Thoracic aorta (tissue), 2 donors: ENCODE results near the gene ERGIC1. TPM values are rescaled to one million over a fixed set of nuclear protein-coding genes. Genes with fewer than 3 reads are reported as not detected.

Experiments used
- ATAC-seq: fragments of 150-250 bp; one replicate; pipeline ENCODE4 v1.8.0; 2017; ENCODE audit warnings: low read depth; ENCODE audit not compliant: insufficient number of reproducible peaks, low FRiP score
- DNase-seq: peaks from one replicate; pipeline ENCODE4 v3.0.0-alpha.2; 2020; ENCODE audit warnings: low spot score
- H3K27ac ChIP-seq, 2 donors: fragments of 200-600 bp; sonication (generic); 1 replicate in 1 of 2; 2 replicates in 1 of 2; pipeline ENCODE4 v1.5.1; 2016; ENCODE audit warnings: mild to moderate bottlenecking in 2 of 2, moderate library complexity in 2 of 2
- H3K27me3 ChIP-seq: fragments of 200-600 bp; sonication (generic); replicated peaks from 2 replicates; pipeline ENCODE4 v1.6.0; 2016; ENCODE audit warnings: mild to moderate bottlenecking; ENCODE audit not compliant: insufficient read depth
- H3K36me3 ChIP-seq: fragments of 200-600 bp; sonication (generic); one replicate; pipeline ENCODE4 v1.5.1; 2016
- H3K4me1 ChIP-seq, 2 donors: fragments of 200-600 bp; sonication (generic); 1 replicate in 1 of 2; 2 replicates in 1 of 2; pipeline versions ENCODE4 v1.5.1 to v1.6.0; 2016; ENCODE audit warnings: low read depth in 2 of 2, mild to moderate bottlenecking in 1 of 2; ENCODE audit not compliant: control insufficient read depth in 1 of 2
- H3K4me3 ChIP-seq: fragments of 200-600 bp; sonication (generic); 2 replicates; pipeline ENCODE4 v1.5.1; 2016; ENCODE audit warnings: mild to moderate bottlenecking
- H3K9me3 ChIP-seq: fragments of 200-600 bp; sonication (generic); 2 replicates; pipeline ENCODE4 v1.5.1; 2016
- CTCF ChIP-seq: fragments of 200-600 bp; sonication (generic); IDR thresholded peaks from one replicate; pipeline ENCODE4 v1.5.1; 2019; ENCODE audit warnings: antibody characterized with exemption
- total RNA-seq, 2 donors: library from RNA; depleted of rRNA; stranded (reverse); fragments of >200 nt; gene quantifications; one replicate each; pipeline versions ENCODE4 v1.1.0 to v1.2.3, GENCODE V29; 2016

The ERGIC1 gene
- total RNA-seq, 2 donors from 2014 or later = 141 to 230 TPM

- Histone ChIP-seq H3K4me3 (no peak overlapping the region), H3K27me3 (no peaks in the 10 kb centered on the region), H3K9me3 (no peaks in the 10 kb centered on the region), H3K36me3 (peaks cover 2% of the 10 kb centered on the region), H3K27ac (peak overlapping the region in 1 of 2 donors; percentile 18), H3K4me1 (peaks cover 34 to 71% of the 10 kb centered on the region in 2 donors)
- TF ChIP-seq CTCF = no peak
- ATAC-seq (no peak), DNase-seq (no peak)
Observed at GRCh38 chr5:172838151-172838875, 4.3 kb downstream of the ERGIC1 start.

- Histone ChIP-seq H3K36me3 (peaks cover 8% of the 10 kb centered on the region), H3K4me1 (peaks cover 34 to 66% of the 10 kb centered on the region in 2 donors), H3K9me3 (no peaks in the 10 kb centered on the region), H3K27ac (peak overlapping the region; percentile 57 to 81), H3K4me3 (peak overlapping the region; percentile 41), H3K27me3 (no peaks in the 10 kb centered on the region)
- ATAC-seq (no peak), DNase-seq (no peak)
- no peak for TF ChIP-seq CTCF
Observed at GRCh38 chr5:172839669-172840431, 5.8 kb downstream of the ERGIC1 start.

- peak overlapping the region; percentile 41 for H3K4me3 ChIP-seq
- peaks cover 27 to 64% of the 10 kb centered on the region in 2 donors for H3K4me1 ChIP-seq
- H3K36me3 ChIP-seq = peaks cover 8% of the 10 kb centered on the region
- DNase-seq = no peak
- no peaks in the 10 kb centered on the region for H3K9me3 ChIP-seq
- no peak for ATAC-seq
- no peaks in the 10 kb centered on the region for H3K27me3 ChIP-seq
- TF ChIP-seq CTCF = no peak
- peak overlapping the region; percentile 57 to 81 for H3K27ac ChIP-seq
Observed at GRCh38 chr5:172840432-172841154, 6.5 kb downstream of the ERGIC1 start.

- Histone ChIP-seq H3K4me3 (no peak overlapping the region), H3K4me1 (peaks cover 21 to 57% of the 10 kb centered on the region in 2 donors), H3K27me3 (no peaks in the 10 kb centered on the region), H3K27ac (peak overlapping the region; percentile 57 to 81), H3K9me3 (no peaks in the 10 kb centered on the region), H3K36me3 (peaks cover 8% of the 10 kb centered on the region)
- no peak for DNase-seq
- no peak for ATAC-seq
- TF ChIP-seq CTCF = no peak
Observed at GRCh38 chr5:172841256-172841655, 7.2 kb downstream of the ERGIC1 start.
